ENCODE measurements around the gene FMO1. TPM values are rescaled to one million over a fixed set of nuclear protein-coding genes. Genes with fewer than 3 reads are reported as not detected.
A peak's percentile ranks its signal among the peaks of the same experiment; 100 is the strongest.

FMO1 gene, protein sequence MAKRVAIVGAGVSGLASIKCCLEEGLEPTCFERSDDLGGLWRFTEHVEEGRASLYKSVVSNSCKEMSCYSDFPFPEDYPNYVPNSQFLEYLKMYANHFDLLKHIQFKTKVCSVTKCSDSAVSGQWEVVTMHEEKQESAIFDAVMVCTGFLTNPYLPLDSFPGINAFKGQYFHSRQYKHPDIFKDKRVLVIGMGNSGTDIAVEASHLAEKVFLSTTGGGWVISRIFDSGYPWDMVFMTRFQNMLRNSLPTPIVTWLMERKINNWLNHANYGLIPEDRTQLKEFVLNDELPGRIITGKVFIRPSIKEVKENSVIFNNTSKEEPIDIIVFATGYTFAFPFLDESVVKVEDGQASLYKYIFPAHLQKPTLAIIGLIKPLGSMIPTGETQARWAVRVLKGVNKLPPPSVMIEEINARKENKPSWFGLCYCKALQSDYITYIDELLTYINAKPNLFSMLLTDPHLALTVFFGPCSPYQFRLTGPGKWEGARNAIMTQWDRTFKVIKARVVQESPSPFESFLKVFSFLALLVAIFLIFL
- total RNA-seq = not detected

DNA sequence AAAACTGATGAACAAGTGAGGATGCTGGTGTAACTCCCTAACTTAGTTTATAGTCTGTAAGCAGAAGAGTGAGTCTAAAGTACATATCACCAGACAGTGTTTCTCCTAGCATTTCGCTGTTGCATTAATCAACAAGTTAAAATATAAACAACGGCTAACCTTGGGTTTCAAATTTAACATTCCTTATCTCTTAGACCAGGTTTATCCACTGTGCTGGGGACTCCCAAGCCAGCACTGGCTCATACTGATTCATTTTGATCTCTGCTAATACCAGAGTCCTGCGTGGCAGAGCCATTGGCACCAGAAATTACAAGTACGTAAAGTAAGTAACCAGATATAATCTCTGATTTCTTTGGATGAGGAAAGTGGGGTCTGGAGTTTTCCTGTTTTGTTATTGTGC lies at the start of gene FMO1:
FMO1 (plus strand) TSS at position 193 of the 400 bp plus-strand sequence. CDS start 9,594 bp downstream, outside the sequence.
- Mint-ChIP-seq H3K36me3 (no peaks in the 10 kb centered on the region), H3K27ac (no peak within 1 kb of the TSS), H3K9me3 (no peaks in the 10 kb centered on the region)
- ATAC-seq = no peak
- DNase-seq (ENCODE audit: low spot score in 2 of 2) = no peak

DNA sequence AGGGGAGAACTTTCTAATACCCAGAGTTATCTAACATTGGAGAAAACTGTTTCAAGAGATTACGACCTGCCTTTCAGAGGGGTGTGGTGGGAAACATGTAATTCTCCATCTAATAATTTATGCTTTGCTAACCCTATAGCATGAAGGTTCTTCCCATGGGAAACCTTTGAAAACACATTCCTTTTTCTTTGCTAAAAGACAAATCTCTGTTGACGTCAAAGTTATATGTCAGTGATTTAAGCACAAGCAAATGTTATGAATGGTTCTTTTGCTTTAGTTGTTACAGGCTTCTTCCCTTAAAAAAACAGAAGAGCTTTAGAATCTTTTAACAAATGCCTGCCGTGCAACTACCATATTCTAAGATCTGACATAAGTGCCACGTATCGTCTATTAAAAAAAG lies 44.0 kb upstream of the FMO1 start:
- no peak for ATAC-seq
- Mint-ChIP-seq H3K27ac (no peak overlapping the region), H3K9me3 (no peaks in the 10 kb centered on the region), H3K36me3 (no peaks in the 10 kb centered on the region)
- DNase-seq (ENCODE audit: low spot score in 2 of 2) = no peak

DNA sequence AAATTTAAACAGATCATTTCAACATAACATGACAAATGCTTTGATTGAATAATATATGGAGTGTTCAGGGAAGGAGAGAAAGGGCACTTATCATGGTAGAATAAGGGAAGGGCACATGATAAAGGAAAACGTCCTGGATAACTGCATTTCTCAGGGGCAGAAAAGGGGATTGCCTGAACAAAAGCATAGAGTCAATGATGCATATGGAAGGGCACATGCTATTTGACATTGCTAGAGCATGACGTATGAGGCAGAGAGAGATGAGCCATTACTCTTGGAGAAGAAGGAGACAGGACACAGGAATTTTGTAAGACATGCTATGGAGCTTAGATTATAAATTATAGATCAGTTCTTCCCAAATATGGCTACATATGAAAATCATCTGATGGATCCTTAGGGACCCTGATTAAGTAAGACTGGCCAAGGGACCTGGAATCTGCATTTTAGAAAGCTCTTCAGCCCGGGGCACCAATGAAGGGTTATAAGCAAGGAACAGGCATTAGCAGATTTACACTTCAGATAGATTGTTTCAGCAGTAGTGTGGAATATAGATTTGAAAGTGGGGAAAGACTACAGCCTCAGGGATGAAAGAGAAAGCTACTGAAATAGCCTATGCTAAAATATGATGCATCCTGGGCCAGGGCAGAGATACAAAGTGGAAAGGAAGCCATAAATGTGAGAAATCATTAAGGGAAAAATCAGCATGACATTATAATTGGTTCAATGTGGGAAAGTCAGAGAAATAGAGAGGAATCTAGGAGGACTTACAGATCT lies 41.9 kb upstream of the FMO1 start:
- Mint-ChIP-seq H3K27ac (no peak overlapping the region), H3K9me3 (no peaks in the 10 kb centered on the region), H3K36me3 (no peaks in the 10 kb centered on the region)
- ATAC-seq (no peak), DNase-seq (ENCODE audit: low spot score in 2 of 2) (no peak)

- H3K9me3 Mint-ChIP-seq = no peaks in the 10 kb centered on the region
- H3K36me3 Mint-ChIP-seq = no peaks in the 10 kb centered on the region
- DNase-seq (ENCODE audit: low spot score in 2 of 2) (no peak), ATAC-seq (no peak)
- no peak overlapping the region for H3K27ac Mint-ChIP-seq
These were observed 41.3 kb upstream of the FMO1 start for GRCh38 chr1:171206978-171207355.

DNA sequence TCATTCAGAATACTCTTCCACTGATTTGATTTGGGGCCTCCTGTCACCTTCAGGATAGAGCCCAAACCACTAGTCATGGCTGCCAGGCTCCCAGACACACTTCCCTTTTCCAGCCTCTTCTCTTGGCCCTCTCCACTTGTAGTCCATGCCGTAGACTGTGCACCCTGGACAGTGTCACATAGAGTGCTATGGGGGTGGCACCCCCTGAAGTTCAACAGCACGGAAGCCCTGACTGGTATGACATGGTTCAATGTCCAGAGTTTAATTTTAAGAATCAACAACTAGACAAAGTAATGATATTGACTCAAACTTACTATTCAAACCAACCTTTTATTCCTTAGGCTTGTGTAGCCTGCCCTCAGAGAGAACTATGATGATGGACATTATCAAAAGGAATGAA lies 40.9 kb upstream of the FMO1 start:
- ATAC-seq (no peak), DNase-seq (ENCODE audit: low spot score in 2 of 2) (no peak)
- Mint-ChIP-seq H3K27ac (no peak overlapping the region), H3K36me3 (no peaks in the 10 kb centered on the region), H3K9me3 (no peaks in the 10 kb centered on the region)

- ATAC-seq = no peak
- DNase-seq (ENCODE audit: low spot score in 2 of 2) = no peak
- Mint-ChIP-seq H3K27ac (no peak overlapping the region), H3K36me3 (no peaks in the 10 kb centered on the region), H3K9me3 (no peaks in the 10 kb centered on the region)
These were observed 37.9 kb upstream of the FMO1 start for GRCh38 chr1:171210355-171210754.

- ATAC-seq (no peak), DNase-seq (ENCODE audit: low spot score in 2 of 2) (no peak)
- Mint-ChIP-seq H3K9me3 (no peaks in the 10 kb centered on the region), H3K27ac (no peak overlapping the region), H3K36me3 (no peaks in the 10 kb centered on the region)
These were observed 35.5 kb upstream of the FMO1 start for GRCh38 chr1:171212607-171213351.

DNA sequence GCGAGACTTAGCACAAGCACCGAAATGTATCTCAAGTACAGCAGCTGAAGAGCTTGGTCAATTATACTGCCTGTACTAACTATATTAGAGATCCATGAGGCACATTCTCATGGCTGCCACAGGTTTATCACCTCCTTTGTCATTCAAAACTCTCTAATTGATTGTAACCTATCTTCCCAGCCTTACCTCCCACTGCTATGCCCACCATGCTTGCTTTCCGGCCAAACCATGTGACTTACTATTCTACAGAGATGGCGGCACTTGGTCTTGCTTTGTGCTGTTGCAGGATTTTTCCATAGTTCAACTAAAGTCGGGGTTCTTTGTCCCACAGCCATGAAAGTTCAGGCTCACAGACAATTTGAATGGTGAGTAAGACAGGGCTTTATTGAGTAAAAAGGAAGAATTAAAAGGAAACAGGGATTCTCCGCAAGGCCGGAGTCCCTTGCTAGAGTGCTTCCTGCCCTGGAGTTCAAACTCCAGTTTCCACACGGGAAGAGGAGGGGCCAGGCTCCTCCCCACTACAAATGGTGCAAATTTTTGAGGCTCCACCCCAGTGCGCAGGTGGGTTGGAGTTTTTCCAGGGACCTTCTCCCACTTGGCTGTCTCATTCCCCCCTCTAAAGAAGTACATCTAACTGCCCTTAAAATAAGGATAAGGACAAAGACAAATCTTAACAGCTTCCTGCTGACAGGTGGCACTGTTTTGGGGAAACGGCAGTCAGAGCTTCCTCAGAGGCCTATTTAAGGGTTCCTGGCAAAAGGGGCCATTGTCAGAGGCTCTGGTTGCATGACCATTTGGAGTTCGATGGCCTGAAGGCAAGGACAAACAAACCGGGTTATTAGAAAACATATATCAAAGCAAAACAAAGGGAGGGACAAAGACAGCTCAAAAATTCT lies 34.5 kb upstream of the FMO1 start:
- Mint-ChIP-seq H3K36me3 (peaks cover 0 to 8% of the 10 kb centered on the region in 2 donors), H3K9me3 (no peaks in the 10 kb centered on the region), H3K27ac (peak overlapping the region in 1 of 2 donors; percentile 37)
- DNase-seq (ENCODE audit: low spot score in 2 of 2) (no peak), ATAC-seq (no peak)

- ATAC-seq (no peak), DNase-seq (ENCODE audit: low spot score in 2 of 2) (no peak)
- H3K9me3 Mint-ChIP-seq = no peaks in the 10 kb centered on the region
- H3K36me3 Mint-ChIP-seq = peaks cover 0 to 10% of the 10 kb centered on the region in 2 donors
- no peak overlapping the region for H3K27ac Mint-ChIP-seq
These were observed 30.4 kb upstream of the FMO1 start for GRCh38 chr1:171217658-171218443.

DNA sequence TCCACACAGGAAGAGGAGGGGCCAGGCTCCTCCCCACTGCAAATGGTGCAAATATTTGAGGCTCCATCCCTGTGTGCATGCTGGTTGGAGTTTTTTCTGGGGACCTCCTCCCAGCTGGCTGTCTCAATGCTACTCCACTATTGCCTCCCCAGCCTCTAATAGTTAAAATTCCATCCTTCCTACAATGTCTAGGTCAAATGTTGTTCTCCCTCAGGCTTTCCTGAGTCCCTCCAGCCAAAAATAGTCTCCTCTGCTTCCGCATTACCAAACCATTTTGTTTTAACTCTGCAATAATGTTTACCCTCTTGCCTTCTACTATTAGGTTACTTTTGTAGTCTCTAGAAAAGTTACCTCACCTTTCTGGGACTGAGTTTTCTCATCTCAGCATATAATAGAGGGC lies 29.6 kb upstream of the FMO1 start:
- DNase-seq (ENCODE audit: low spot score in 2 of 2) (no peak), ATAC-seq (no peak)
- Mint-ChIP-seq H3K36me3 (peaks cover 0 to 10% of the 10 kb centered on the region in 2 donors), H3K27ac (no peak overlapping the region), H3K9me3 (no peaks in the 10 kb centered on the region)

GRCh38 chr1:171219346-171220080 lies 28.8 kb upstream of the FMO1 start:
- Mint-ChIP-seq H3K9me3 (no peaks in the 10 kb centered on the region), H3K27ac (no peak overlapping the region), H3K36me3 (peaks cover 0 to 10% of the 10 kb centered on the region in 2 donors)
- no peak for DNase-seq (ENCODE audit: low spot score in 2 of 2)
- no peak for ATAC-seq

- ATAC-seq (no peak), DNase-seq (ENCODE audit: low spot score in 2 of 2) (no peak)
- Mint-ChIP-seq H3K27ac (no peak overlapping the region), H3K36me3 (peaks cover 0 to 10% of the 10 kb centered on the region in 2 donors), H3K9me3 (no peaks in the 10 kb centered on the region)
These were observed 28.2 kb upstream of the FMO1 start for GRCh38 chr1:171220081-171220420.

DNA sequence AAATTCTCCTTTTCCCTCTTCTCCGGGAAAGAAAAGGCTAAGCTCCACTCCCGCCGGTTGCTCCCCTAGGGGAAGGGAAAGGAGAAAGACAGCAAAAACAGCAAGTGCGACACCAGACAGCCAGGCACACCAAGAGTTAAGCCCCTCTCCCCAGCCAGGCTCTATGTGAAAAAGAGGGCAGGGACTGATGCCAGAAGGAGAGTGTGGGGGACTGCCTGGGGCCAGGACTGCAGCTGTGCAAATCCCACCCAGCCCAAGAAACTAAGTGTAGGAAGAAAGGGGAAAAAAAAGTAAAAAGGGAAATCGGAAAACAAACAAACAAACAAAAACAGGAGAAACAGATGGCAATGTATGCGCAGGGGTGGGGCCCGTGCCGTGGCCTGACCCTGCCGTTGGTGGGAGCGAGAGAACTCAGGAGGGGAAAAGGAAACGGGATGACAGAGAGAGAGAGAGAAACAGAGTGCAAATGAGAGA lies 27.7 kb upstream of the FMO1 start:
- no peak overlapping the region for H3K27ac Mint-ChIP-seq
- no peak for ATAC-seq
- no peaks in the 10 kb centered on the region for H3K9me3 Mint-ChIP-seq

GRCh38 chr1:171221665-171222591 lies 26.4 kb upstream of the FMO1 start:
- H3K36me3 Mint-ChIP-seq = peaks cover 0 to 10% of the 10 kb centered on the region in 2 donors
- H3K9me3 Mint-ChIP-seq = no peaks in the 10 kb centered on the region
- no peak overlapping the region for H3K27ac Mint-ChIP-seq
- DNase-seq (ENCODE audit: low spot score in 2 of 2) (no peak), ATAC-seq (no peak)

More for the DNA sequence above, 27.7 kb upstream of the FMO1 start:
- no peak for DNase-seq (ENCODE audit: low spot score in 2 of 2)
- peaks cover 0 to 10% of the 10 kb centered on the region in 2 donors for H3K36me3 Mint-ChIP-seq
